LNCaP clone FGC (cell line): ENCODE results near the gene PIM1.

Experiments
- DNase-seq: peaks from one replicate; pipeline ENCODE4 v3.0.0-alpha.2; 2011; ENCODE audit warnings: low read depth
- H3K4me3 ChIP-seq: 2 replicates; pipeline ENCODE4 v1.5.1; 2011; ENCODE audit warnings: mild to moderate bottlenecking, low read depth, low read length, control low read depth
- CTCF ChIP-seq: IDR thresholded peaks from 2 replicates; pipeline ENCODE4 v1.5.1; 2012; ENCODE audit warnings: mild to moderate bottlenecking; ENCODE audit not compliant: control insufficient read depth, insufficient read depth; ENCODE audit errors: extremely low read depth

The PIM1 gene

GRCh38 chr6:37204014-37204751 lies 34.2 kb downstream of the PIM1 start:
- no peak overlapping the region for H3K4me3 ChIP-seq
- TF ChIP-seq CTCF, result no peak
- peak; percentile 38 for DNase-seq

GRCh38 chr6:37205175-37205996 lies 35.4 kb downstream of the PIM1 start:
- no peak for TF ChIP-seq CTCF
- H3K4me3 ChIP-seq, result no peak overlapping the region
- DNase-seq, result no peak

- H3K4me3 ChIP-seq, result no peak overlapping the region
- no peak for DNase-seq
- TF ChIP-seq CTCF, result no peak
Measured at GRCh38 chr6:37205997-37206340, 36.0 kb downstream of the PIM1 start.

GRCh38 chr6:37206622-37207021 lies 36.7 kb downstream of the PIM1 start:
- DNase-seq, result no peak
- no peak for TF ChIP-seq CTCF
- H3K4me3 ChIP-seq, result no peak overlapping the region

GRCh38 chr6:37207903-37208456 lies 38.0 kb downstream of the PIM1 start:
- TF ChIP-seq CTCF, result peak; percentile 70
- H3K4me3 ChIP-seq, result no peak overlapping the region
- peak; percentile 36 for DNase-seq

- no peak overlapping the region for H3K4me3 ChIP-seq
- no peak for DNase-seq
- no peak for TF ChIP-seq CTCF
Measured at GRCh38 chr6:37208793-37209192, 38.8 kb downstream of the PIM1 start.
